NCI-H2107 (cell line): Measurements from ENCODE around the gene RHBDF2.

Source experiments
- DNase-seq: peaks from one replicate; lab custom pipeline; 2025; lab: John Stamatoyannopoulos, UW

Gene RHBDF2

DNA sequence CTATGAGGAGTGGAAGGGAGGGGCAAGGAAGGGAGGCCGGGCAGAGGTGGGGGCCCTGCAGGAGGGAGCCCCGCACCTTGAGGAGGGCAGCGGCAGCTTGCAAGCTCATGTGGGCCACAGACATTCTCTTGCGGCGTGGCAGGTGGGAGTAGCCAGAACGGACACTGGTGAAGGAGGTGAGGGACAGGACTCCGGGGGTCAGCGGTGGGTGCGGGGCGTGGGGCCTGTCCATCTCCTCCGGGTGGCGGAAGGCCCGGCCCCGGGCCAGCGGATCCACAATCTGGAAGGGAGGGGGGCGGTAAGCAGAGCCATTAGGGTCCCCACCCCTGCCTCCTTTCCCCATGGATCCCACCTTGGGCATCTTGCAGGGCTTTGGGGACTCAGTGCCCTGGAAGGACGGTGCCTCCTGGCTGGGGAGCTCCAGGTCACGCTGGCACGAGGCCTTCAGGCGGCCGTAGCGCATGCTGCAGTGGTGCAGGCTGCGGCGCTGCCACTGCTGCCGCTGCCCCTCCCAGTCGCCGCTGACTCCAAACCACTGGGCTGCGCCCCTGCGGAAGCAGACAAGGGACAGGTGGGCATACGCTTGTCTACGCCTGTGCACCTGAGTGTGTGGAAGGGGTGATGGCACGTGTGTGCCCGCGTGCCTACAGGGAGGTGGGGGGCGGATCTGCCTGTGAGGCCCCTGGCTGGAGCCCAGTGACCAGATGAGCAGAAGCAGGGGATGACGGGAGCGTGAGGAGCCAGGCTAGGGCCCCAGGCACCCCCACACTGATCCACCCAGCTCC, 22.3 kb downstream of the RHBDF2 start:
- no peak for DNase-seq

DNA sequence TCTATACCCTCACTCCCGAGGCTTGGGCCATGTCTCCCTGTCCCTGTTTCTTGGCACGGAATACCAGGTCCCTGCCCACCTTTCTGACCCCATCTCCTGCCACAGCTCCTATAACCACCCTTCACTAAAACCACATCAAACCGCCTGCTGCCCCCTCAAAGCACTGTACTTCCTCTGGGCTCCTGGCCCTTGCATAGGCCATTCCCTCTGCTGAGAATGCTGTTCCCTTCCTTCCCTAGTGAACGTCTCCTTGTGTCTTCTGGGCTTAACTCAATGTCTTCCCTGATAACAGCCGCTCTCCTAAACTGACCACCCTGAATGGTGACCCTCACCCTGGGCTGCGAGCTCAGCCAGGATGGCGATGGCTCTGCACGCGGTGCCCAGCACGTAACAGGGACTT, 23.1 kb downstream of the RHBDF2 start:
- no peak for DNase-seq

- DNase-seq: no peak
Measured at GRCh38 chr17:76477576-76477975, 23.6 kb downstream of the RHBDF2 start.

- DNase-seq: no peak
Measured at GRCh38 chr17:76476736-76477135, 24.5 kb downstream of the RHBDF2 start.

- DNase-seq: no peak
Measured at GRCh38 chr17:76475302-76475701, 25.9 kb downstream of the RHBDF2 start.

DNA sequence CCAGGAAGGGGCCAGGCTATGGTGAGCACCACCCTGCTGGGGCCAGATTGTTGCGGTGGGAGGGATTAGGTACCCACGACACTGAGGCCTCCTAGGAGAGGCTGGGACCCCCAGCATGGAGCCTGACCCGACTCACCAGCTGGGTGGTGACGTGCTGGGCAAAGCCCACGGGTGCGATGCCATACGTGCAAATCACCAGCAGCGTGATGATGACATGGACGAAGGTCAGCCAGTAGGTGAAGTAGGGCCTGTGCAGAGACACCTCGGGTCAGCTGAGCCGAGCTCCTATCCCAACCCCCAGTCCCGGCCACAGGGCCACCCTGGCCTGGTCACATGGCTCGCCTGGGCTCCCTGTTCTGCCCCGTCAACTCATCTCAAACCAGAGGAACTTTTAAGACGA, 26.3 kb downstream of the RHBDF2 start:
- DNase-seq: no peak

DNA sequence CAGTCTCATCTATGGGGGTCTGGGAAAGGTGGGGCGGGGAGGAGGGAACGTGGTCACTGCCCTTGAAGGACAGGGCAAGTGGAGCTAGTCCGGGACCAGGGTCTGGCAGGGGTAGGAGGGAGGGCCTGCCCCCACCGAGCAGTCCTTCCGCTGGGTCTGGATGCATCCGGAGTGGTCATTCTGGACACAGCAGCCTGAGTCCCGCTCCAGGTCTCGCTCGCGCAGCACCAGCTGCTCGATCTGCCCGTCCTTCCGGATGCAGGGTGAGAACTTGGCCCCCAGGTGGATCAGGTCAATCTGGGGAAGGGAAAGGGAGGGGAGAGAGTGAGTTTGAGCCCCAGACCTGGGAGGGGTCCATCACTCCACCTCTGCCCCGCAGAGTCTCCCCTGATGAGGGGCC, 27.0 kb downstream of the RHBDF2 start:
- DNase-seq: no peak

DNA sequence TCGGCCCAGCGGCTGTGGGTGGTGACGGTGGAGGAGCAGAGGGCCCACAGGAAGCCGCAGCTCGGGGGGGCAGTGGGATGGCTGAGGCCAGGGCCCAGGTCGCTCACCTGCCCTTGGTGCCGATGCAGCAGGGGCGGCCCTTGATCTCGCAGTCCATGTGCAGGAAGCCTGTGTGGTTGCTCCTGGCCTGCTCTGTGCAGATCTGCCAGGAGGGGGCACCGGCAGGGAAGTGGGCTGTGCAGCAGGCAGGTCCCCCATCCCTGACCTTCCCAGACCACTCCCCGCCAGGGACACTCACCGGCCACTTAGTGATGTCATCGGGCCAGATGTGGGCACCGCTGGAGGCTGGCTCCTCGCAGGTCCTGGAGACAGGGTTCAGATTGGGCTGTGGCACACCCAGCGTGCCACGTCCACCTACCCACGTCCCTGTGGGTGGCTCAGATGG, 27.7 kb downstream of the RHBDF2 start:
- DNase-seq: no peak

- no peak for DNase-seq
Measured at GRCh38 chr17:76472726-76473125, 28.5 kb downstream of the RHBDF2 start.

GRCh38 chr17:76472258-76472645, 29.0 kb downstream of the RHBDF2 start:
- no peak for DNase-seq

DNA sequence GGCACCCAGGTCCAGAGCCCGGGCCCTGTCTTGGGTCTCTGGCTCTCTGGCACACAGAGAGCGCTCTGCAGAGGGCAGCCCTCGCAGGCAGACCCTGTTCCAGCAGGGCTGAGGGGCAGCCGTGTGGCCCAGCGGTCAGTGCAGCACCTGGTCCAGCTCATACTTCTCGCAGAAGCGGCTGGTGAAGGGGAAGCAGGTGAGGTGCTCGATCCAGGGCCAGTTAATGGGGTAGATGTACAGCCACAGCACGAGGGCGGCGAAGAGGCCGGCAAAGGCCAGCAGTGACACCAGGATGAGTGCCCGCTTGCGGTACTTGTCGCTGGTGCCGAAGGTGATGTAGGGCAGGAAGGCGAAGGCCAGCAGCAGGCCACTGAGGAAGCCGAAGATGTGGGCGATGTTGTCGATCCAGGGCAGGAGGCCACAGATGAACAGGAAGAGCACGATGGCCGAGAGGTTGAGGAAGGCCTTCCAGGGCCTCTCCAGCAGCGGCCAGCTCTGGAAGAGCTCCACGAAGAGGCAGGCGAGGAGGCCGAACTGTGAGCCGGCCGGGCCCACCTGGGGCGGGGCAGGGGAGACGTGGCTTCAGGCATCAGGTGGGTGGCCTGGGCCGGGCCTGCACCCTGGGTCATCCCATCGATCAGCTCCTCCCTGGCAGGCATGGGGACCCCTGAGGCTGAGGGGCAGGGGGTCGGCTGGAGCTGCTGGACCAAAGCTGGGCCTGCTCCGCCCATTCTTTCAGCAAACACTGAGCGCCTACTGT, 29.5 kb downstream of the RHBDF2 start:
- no peak for DNase-seq

- no peak for DNase-seq
Measured at GRCh38 chr17:76469991-76470739, 31.1 kb downstream of the RHBDF2 start.

GRCh38 chr17:76469076-76469990, 31.9 kb downstream of the RHBDF2 start:
- no peak for DNase-seq

- no peak for DNase-seq
Measured at GRCh38 chr17:76468634-76469010, 32.6 kb downstream of the RHBDF2 start.

DNA sequence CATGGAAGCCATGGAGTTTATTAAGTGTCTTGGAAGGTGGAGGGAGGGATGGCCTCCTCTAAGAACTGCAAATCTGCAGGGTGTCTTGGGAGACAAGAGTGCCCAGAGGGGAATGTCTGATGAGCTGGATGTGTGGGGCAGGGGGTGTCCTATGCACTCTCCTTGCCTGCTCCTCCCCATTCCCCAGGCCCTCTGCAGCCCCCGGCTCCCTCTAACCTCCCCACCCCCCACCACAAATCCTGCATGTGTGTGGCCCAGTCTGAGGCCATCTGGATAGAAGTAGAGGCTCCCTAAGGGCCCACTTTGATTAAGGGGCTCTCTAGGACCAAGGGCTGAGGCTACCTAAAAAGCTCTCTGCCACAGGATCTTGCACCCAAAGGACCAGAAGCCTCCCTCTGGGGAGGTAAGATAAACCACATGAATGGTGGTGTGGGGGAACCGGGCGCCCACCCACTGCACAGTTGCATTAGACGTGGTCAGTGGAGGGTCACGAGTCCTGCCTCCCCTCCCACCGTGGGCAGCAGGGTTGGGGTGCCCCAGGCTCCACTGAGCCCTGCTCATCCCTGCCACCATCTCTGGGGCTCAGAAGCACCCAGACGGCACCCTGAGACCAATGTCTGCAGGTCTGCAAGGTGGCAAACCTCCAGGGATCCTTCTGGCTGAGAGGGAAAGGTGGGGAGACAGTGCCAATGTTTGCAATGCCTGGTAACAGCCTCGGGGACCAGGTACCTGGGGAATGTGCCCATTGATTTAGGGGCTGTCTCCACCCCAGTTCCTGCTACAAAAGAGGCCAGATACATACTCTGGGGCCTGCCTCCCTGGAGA, 33.2 kb downstream of the RHBDF2 start:
- DNase-seq: no peak

DNA sequence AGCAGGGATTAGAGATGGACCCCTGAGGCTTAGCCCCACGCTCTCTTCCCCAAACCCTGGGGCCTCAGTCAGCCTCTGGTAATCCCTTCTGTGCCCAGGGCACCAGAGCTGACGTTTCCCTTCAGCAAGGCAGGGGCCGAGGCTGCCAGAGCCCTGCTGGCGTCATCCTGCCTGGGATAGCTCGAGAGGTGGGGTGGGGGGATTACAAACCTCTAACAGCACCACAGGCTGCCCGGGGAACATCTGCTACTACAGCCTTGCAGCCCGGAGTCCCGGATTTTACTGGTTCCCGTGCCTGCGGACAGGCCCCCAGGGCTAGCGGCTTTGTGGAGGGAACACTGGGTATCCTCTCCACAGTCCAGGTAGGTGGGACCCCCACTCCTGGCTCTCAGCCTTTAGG, 33.9 kb downstream of the RHBDF2 start, which contains the start of gene AANAT:
Gene AANAT (plus strand): TSS at position 238 of the 400 bp plus-strand sequence. CDS start 1,144 bp downstream, outside the sequence.
- DNase-seq: no peak

- DNase-seq: no peak
Measured at GRCh38 chr17:76466775-76467130, 34.5 kb downstream of the RHBDF2 start.

GRCh38 chr17:76462556-76463290, 38.5 kb downstream of the RHBDF2 start:
- DNase-seq: no peak

GRCh38 chr17:76461765-76462555, 39.3 kb downstream of the RHBDF2 start:
- no peak for DNase-seq
